Astrocyte of the spinal cord (primary cell): ENCODE measurements around the gene SCP2.

Experiments used
- DNase-seq: peaks from one replicate; pipeline ENCODE4 v3.0.0; 2011; ENCODE audit warnings: low read depth, low spot score
- H3K4me3 ChIP-seq: 2 replicates; pipeline ENCODE4 v1.5.1; 2011; ENCODE audit warnings: low read depth, mild to moderate bottlenecking, low read length, moderate library complexity
- in situ Hi-C: cut with HindIII; loops from 2 replicates; pipeline ENCODE4 v1.10.0; 2017; ENCODE audit warnings: low sequenced_read_pairs
- TF ChIP-seq, protein P1 (sequence below): IDR thresholded peaks from 2 replicates; pipeline ENCODE4 v1.5.1; 2012; ENCODE audit warnings: low read depth, mild to moderate bottlenecking, low read length, inconsistent platforms

SCP2 gene

DNA sequence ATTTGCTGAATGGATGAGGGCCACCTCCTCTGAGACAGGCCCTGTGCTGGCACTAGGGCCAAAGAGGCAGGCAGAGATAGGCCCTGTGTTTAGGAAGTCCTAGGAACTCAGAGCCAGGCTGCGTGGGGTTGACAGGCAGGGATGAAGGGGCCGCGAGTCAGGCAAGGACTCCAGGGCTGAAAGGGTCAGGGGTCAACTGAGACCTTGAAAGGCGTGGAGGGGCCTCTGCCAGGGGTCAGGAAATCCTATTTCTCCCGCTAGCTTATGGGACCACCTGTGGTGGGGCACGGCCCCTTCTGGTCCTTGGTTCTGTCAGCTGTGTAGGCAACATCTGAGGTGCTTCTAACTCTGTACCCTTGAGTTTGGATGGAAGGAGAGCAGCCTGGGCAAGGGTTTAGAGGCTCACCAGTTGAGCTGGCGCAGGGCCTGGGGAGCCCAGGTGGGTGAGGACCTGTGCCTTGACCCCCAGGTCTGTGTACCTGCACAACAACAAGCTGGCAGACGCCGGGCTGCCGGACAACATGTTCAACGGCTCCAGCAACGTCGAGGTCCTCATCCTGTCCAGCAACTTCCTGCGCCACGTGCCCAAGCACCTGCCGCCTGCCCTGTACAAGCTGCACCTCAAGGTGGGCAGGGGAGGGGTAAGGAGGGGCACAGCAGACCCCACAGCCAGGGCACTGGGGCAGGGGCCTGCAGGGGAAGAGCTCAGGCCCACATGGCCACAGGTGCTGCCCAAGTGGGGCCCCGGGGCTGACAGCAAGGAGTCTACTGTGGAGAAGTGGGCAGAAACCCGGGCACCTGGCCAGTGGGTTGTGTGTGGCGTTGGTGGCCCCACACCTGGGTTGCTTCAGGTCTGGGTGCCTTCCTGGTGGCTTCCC lies 149.9 kb downstream of the SCP2 start:
- no peak for DNase-seq
- no peak overlapping the region for H3K4me3 ChIP-seq
- TF ChIP-seq, protein P1, sequence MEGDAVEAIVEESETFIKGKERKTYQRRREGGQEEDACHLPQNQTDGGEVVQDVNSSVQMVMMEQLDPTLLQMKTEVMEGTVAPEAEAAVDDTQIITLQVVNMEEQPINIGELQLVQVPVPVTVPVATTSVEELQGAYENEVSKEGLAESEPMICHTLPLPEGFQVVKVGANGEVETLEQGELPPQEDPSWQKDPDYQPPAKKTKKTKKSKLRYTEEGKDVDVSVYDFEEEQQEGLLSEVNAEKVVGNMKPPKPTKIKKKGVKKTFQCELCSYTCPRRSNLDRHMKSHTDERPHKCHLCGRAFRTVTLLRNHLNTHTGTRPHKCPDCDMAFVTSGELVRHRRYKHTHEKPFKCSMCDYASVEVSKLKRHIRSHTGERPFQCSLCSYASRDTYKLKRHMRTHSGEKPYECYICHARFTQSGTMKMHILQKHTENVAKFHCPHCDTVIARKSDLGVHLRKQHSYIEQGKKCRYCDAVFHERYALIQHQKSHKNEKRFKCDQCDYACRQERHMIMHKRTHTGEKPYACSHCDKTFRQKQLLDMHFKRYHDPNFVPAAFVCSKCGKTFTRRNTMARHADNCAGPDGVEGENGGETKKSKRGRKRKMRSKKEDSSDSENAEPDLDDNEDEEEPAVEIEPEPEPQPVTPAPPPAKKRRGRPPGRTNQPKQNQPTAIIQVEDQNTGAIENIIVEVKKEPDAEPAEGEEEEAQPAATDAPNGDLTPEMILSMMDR: no peak
- in situ Hi-C loops: no loop called here

DNA sequence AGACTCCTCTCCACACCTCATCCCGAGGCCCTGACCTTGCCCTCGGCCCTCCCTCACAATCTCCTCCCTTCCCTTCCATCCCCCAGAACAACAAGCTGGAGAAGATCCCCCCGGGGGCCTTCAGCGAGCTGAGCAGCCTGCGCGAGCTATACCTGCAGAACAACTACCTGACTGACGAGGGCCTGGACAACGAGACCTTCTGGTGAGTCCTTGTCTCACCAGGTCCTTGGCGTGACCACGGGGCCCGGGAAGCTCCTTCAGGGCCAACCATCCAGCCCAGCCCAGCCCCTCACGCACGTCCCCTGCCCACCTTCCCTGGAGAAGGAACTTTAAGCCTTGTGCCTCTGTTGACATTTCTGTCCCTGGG lies 150.5 kb downstream of the SCP2 start:
- in situ Hi-C loops: no loop called here
- TF ChIP-seq, protein P1: no peak
- no peak for DNase-seq
- H3K4me3 ChIP-seq: no peak overlapping the region

DNA sequence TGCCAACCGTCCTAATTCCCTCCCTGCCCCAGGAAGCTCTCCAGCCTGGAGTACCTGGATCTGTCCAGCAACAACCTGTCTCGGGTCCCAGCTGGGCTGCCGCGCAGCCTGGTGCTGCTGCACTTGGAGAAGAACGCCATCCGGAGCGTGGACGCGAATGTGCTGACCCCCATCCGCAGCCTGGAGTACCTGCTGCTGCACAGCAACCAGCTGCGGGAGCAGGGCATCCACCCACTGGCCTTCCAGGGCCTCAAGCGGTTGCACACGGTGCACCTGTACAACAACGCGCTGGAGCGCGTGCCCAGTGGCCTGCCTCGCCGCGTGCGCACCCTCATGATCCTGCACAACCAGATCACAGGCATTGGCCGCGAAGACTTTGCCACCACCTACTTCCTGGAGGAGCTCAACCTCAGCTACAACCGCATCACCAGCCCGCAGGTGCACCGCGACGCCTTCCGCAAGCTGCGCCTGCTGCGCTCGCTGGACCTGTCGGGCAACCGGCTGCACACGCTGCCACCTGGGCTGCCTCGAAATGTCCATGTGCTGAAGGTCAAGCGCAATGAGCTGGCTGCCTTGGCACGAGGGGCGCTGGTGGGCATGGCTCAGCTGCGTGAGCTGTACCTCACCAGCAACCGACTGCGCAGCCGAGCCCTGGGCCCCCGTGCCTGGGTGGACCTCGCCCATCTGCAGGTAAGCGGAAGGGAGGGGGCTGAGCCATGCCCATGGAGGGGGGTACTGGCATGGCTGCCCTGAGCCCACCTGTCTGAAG lies 151.4 kb downstream of the SCP2 start:
- H3K4me3 ChIP-seq: no peak overlapping the region
- in situ Hi-C loops: no loop called here
- DNase-seq: no peak
- TF ChIP-seq, protein P1: no peak

DNA sequence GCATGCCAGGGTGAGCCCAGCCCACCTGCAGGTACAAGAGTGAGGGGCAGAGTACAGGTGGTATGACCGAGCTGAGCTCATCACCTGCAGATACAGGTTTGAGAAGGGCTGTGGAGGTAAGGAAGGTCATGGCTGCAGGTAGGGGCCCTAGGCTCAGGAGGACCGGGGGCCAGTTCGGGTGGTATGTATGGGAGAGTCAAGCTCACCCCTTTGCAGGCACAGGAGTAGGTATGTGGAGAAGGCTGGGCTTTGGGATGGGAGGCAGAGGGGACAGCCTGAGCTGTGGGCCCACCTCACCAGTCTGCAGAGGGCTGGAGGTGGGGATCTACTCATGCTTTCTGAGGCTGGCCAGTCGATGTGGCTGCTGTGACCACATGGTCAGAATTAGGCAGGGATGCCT lies 152.2 kb downstream of the SCP2 start:
- TF ChIP-seq, protein P1: no peak
- in situ Hi-C loops: no loop called here
- no peak overlapping the region for H3K4me3 ChIP-seq
- no peak for DNase-seq

DNA sequence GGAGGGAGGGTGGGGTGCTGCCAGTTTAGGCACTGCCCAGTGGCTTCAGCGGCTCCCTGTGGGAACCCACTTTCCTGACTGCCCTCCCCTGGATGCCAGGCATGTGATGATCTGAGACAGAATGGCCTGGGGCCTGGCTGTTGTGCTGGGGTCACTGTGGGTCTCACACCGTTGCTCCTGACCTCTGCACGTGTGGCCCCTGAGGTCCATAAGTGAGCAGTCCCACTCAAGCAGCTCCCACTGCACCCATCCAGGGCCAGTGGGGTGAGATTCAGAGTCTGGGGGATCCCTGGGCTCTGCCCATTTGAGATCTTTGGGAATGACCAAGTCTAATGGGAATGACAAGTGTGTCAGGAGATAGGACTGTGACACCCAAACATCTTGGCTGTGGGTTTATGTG lies 153.0 kb downstream of the SCP2 start:
- in situ Hi-C loops: no loop called here
- TF ChIP-seq, protein P1: no peak
- H3K4me3 ChIP-seq: no peak overlapping the region
- DNase-seq: no peak

DNA sequence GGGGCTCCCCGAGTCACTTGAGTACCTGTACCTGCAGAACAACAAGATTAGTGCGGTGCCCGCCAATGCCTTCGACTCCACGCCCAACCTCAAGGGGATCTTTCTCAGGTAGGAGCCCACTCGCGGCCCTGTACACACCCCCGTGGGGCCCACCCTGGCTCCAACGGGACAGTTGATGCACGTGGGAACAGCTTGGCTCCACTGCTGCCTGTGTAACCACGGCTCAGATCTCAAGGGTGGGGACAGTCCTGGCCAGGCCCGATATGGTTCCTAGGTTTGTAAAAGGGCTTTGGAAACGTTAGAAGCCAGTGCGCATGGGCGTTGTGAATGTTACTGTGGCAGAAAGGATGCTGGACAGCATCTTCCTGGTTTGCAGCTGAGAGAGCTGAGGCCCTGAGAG lies 153.7 kb downstream of the SCP2 start:
- no peak for DNase-seq
- in situ Hi-C loops: no loop called here
- no peak overlapping the region for H3K4me3 ChIP-seq
- TF ChIP-seq, protein P1: no peak
